Natural killer cell treated with Interleukin-12 subunit alpha and Interleukin-12 subunit beta and Interleukin-15 and Interleukin-18, amount 100 ng/mL, for 72 hours (primary cell): ENCODE measurements around the gene SORBS2. TPM values are rescaled to one million over a fixed set of nuclear protein-coding genes. Genes with fewer than 3 reads are reported as not detected.
"Not testable (repeated sequence)": the region's sequence is repeated elsewhere in the genome, so short reads cannot be mapped to it uniquely, and the experiment has no call there.

Experiments used
- ATAC-seq, 2 donors: fragments of 150-1000 bp; cut with Tn5 transposase in 1 of 2; sonication (Bioruptor Pico), chemical (Tn5 transposase) in 1 of 2; 2 replicates each; pipeline ENCODE4 v1.10.0; 2021
- DNase-seq: peaks from one replicate; pipeline ENCODE4 v3.0.0; 2022; ENCODE audit warnings: low spot score
- H3K27ac Mint-ChIP-seq, 2 donors: 1 replicate in 1 of 2; 2 replicates in 1 of 2; pipeline ENCODE4 v1.8.0; 2022; ENCODE audit warnings: mixed read lengths in 2 of 2, mild to moderate bottlenecking in 1 of 2, moderate library complexity in 1 of 2
- H3K27me3 Mint-ChIP-seq, 2 donors: 1 replicate in 1 of 2; 2 replicates in 1 of 2; pipeline ENCODE4 v1.8.0; 2022; ENCODE audit warnings: mixed read lengths in 2 of 2
- H3K36me3 Mint-ChIP-seq: one replicate; pipeline ENCODE4 v1.8.0; 2022; ENCODE audit warnings: mixed read lengths
- H3K4me1 Mint-ChIP-seq, 2 donors: 1 replicate in 1 of 2; 2 replicates in 1 of 2; pipeline ENCODE4 v1.8.0; 2022; ENCODE audit warnings: low read depth in 2 of 2, mixed read lengths in 2 of 2, mild to moderate bottlenecking in 1 of 2
- H3K4me3 Mint-ChIP-seq: one replicate; pipeline ENCODE4 v1.8.0; 2022; ENCODE audit warnings: mixed read lengths
- H3K9me3 Mint-ChIP-seq: 2 replicates; pipeline ENCODE4 v1.8.0; 2022; ENCODE audit warnings: mixed read lengths
- total RNA-seq, 2 donors: library from RNA; stranded (reverse); gene quantifications; one replicate each; pipeline ENCODE4 v1.2.3, GENCODE V29; 2022

SORBS2 gene
- total RNA-seq, 2 donors from 2014 or later: not detected

DNA sequence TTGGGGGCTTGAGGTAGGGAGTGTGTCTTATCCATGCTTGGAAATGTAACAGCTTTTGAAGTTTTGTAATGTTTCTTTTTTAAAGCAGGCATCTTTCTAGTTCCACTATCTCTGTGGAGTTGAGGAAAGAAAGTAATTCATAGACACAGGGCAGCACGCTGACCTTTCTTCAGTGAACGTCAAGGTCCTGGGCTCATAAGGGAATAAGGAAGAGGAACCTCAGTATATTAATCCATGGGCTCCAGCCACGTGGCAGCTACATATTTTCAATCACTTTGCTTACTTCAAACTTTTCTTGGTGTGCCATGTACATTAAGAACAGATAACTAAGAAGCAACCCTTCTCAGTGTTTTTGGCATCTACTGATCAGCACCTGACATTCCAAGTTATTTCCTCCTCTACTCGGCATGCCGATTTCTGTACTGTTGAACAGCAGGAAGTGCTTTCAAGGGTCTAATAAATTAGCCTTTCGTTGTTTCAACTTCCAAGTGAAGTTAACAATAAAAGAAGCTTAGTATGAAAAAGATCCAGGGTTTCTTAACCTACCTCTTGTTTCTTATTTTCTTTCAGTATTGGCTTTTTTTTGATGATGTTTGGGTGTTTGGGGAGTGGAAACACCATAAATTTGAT lies 88.2 kb downstream of the SORBS2 start:
- no peaks in the 10 kb centered on the region for H3K9me3 Mint-ChIP-seq
- no peak overlapping the region for H3K4me3 Mint-ChIP-seq
- H3K36me3 Mint-ChIP-seq: no peaks in the 10 kb centered on the region
- H3K4me1 Mint-ChIP-seq: no peaks in the 10 kb centered on the region
- H3K27ac Mint-ChIP-seq: no peak overlapping the region
- H3K27me3 Mint-ChIP-seq: peaks cover 14 to 21% of the 10 kb centered on the region in 2 donors
- DNase-seq (no peak), ATAC-seq (no peak)

DNA sequence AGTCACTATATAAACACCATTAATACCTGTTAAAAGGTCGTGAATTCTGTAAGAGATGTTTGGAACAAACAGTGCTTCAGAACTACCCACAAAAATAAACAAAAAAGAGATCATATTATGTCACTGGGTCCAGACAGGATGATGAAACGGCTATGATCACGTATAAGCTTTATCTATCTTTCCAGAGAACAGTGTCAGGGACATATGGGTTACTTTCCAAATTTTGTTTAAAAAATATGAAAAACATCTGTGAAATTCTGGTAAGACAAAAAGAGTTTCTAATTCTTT lies 90.0 kb downstream of the SORBS2 start:
- ATAC-seq: no peak
- Mint-ChIP-seq H3K27me3 (peaks cover 9 to 18% of the 10 kb centered on the region in 2 donors), H3K9me3 (no peaks in the 10 kb centered on the region), H3K27ac (no peak overlapping the region), H3K4me1 (no peaks in the 10 kb centered on the region), H3K36me3 (no peaks in the 10 kb centered on the region), H3K4me3 (no peak overlapping the region)
- no peak for DNase-seq

DNA sequence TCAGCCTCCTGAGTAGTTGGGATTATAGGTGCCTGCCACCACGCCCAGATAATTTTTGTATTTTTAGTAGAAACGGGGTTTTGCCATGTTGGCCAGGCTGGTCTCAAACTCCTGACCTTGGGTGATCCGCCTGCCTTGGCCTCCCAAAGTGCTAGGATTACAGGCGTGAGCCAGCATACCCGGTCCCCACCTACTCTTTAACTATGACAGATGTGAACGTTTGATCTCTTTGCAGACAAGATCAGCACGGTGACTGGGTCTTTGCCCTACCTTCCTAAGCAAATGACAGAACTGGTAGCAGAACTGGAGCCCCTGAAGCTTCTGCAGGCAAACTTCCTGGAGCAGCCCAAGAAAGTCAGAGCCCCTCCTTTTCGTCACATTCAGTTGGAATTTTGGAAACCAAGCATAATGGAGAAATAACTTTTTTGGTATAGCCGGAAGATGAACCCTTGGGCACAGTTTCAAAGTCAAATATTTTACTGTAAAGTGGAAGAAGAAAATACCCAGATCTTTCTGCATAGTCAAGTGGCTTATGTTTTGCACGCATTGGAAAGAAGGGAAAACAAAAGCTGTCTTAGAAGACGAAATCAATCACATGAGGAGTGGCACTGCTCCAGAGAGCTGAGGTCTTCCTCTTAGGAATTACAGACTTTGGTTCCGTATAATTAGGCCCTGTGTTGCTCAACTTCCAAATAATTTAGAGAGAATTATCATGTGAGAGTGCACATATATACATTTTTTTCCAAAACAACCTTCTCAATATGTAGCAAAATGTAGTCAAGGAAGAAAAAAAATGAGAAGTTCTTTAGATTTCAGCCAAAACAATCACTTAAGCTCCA lies 90.6 kb downstream of the SORBS2 start:
- Mint-ChIP-seq H3K4me1 (no peaks in the 10 kb centered on the region), H3K36me3 (no peaks in the 10 kb centered on the region), H3K27me3 (peaks cover 9 to 16% of the 10 kb centered on the region in 2 donors), H3K9me3 (no peaks in the 10 kb centered on the region), H3K27ac (no peak overlapping the region), H3K4me3 (no peak overlapping the region)
- no peak for ATAC-seq
- DNase-seq: no peak

DNA sequence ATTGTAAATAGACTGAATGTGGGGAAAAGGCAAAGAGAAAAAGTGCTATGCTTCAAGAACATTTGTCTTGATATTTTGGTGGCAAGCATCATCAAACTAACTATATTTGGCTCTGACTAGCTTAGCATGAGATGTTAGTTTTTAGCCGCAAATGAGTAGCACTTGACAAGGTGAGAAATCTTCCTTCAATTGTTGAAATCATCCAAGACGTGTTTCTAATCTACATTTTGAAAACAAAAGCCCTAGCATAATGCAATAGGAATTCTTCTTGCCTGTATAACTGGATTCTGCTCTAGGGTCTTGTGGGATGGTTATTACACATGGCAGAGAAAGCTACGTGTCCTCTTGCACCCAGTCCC lies 92.5 kb downstream of the SORBS2 start:
- H3K27me3 Mint-ChIP-seq: peaks cover 2 to 5% of the 10 kb centered on the region in 2 donors
- no peaks in the 10 kb centered on the region for H3K9me3 Mint-ChIP-seq
- H3K4me3 Mint-ChIP-seq: no peak overlapping the region
- no peak overlapping the region for H3K27ac Mint-ChIP-seq
- no peaks in the 10 kb centered on the region for H3K36me3 Mint-ChIP-seq
- DNase-seq (no peak), ATAC-seq (no peak)
- no peaks in the 10 kb centered on the region for H3K4me1 Mint-ChIP-seq

DNA sequence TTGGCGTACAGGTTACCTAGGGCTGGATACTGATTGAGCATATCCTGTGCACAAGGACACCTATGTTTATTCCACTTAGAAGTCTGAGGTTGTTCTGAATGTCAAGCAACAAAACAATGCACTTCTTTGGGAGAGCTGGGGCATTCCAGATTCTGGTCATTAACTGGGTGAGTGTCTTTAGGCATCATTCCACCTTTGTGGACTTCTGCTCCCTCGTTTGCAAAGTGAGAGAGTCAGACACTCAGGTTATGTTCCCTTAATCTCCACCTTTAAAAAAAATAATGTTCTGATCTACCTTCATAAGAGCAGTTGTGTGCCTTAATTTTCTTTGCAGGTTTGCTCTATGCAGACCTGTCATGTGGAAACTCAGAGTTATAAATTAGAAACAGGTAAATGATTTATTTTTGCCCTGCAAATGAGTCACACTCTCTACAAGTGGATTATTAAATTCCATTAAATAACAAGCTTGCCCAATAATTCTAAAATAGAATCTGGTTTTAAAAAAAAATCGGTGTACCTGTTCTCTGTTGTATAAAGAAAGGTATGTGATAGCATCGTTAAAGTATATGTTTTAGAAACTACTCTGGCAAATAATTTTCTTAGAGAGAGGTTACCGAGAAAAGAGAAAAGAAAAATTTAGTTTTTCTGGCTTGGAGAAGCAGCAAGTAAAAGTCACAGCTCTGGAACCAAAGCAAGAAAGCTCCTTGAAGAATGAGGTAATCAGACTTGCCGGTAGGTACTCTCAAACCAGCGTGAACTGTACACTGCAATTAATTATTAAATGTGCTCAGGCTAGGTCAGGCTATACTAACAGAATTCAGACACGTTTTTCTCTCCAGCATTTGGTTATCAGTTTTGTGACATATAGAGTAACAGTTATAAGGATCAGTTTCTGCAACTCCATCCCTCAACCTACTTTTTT lies 93.2 kb downstream of the SORBS2 start:
- no peaks in the 10 kb centered on the region for H3K36me3 Mint-ChIP-seq
- no peaks in the 10 kb centered on the region for H3K9me3 Mint-ChIP-seq
- no peak overlapping the region for H3K4me3 Mint-ChIP-seq
- DNase-seq (no peak), ATAC-seq (no peak)
- H3K4me1 Mint-ChIP-seq: no peaks in the 10 kb centered on the region
- no peak overlapping the region for H3K27ac Mint-ChIP-seq
- peaks cover 6 to 7% of the 10 kb centered on the region in 2 donors for H3K27me3 Mint-ChIP-seq

DNA sequence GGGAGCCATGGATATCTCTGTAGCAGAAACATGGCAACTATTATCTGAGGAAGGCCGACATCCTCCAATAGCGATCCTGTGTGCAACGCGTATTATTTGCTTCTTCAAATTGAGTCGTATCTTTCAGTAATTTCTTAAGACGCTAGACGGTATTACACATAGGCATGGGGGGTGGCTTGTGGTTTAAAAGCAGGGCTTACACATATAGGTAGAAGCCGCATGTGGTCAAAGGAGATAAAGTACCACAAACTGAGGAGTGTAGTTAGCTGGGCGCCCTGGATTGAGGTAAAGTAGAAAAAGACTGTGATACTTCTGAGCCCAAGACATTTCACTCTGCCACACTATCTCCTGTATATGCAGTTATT lies 94.6 kb downstream of the SORBS2 start:
- Mint-ChIP-seq H3K27ac (no peak overlapping the region), H3K36me3 (no peaks in the 10 kb centered on the region), H3K9me3 (no peaks in the 10 kb centered on the region), H3K4me1 (no peaks in the 10 kb centered on the region), H3K27me3 (peaks cover 12 to 14% of the 10 kb centered on the region in 2 donors), H3K4me3 (no peak overlapping the region)
- no peak for ATAC-seq
- no peak for DNase-seq

DNA sequence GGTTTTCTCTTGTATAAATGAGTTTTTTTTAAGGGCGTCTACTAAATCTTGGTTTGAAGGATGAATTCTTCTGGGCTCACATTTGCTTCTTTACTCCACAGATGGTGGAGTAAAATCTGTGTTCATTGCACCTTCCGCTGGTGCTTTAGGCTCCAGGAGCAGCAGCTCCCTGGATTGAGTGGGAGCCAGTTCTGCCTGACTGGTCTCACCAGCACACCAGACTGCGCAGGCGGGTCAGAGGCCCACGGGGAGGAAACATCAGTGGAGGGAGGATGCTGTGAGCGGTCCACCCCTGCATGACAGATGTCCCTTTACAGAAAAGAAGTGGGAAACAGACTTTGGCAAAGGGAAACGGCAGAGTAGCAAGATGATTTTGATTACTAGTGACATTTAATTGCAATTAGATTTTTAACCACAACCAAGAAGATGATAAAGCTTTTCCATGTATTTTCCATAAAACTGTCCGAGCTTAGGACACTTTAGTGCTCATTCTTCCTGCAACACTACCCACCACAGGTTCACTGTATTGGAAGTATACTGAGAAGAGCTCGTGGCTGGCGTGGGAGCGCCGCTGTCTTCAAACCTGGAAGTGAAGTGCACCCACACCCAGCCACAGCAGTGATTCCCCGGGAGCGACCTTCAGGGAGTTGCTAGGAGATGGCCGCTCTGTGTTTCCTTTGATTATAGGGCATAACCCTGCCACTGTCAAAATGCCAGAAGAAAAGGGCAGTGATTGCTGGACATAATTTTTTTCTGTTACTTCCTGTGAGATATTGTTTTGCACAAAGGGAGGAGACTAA lies 95.2 kb downstream of the SORBS2 start:
- Mint-ChIP-seq H3K4me3 (no peak overlapping the region), H3K27me3 (peaks cover 14 to 16% of the 10 kb centered on the region in 2 donors), H3K27ac (no peak overlapping the region), H3K36me3 (no peaks in the 10 kb centered on the region), H3K4me1 (no peaks in the 10 kb centered on the region), H3K9me3 (no peaks in the 10 kb centered on the region)
- no peak for DNase-seq
- no peak for ATAC-seq

DNA sequence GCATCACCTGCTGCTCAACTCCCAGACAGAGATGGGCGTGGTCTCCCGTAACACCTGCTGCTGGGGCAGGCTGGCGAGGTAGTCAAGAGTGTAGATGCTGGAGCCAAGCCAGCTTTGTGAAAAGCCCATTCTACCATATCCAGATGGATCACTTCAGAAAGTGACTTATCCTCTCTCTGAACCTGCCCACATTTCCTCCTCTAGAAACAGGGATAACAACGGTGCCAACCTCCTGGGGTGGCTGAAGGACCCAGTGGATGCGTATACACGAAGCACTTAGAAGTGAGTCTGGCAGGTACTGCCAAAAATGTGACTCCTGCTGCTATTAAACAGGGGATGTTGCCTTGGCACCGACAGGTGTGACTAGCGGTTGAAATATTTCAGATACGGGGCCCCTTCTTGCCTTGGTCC lies 95.8 kb downstream of the SORBS2 start:
- Mint-ChIP-seq H3K27ac (no peak overlapping the region), H3K4me1 (no peaks in the 10 kb centered on the region), H3K36me3 (no peaks in the 10 kb centered on the region), H3K27me3 (peaks cover 15 to 23% of the 10 kb centered on the region in 2 donors), H3K9me3 (no peaks in the 10 kb centered on the region), H3K4me3 (no peak overlapping the region)
- ATAC-seq (no peak), DNase-seq (no peak)

DNA sequence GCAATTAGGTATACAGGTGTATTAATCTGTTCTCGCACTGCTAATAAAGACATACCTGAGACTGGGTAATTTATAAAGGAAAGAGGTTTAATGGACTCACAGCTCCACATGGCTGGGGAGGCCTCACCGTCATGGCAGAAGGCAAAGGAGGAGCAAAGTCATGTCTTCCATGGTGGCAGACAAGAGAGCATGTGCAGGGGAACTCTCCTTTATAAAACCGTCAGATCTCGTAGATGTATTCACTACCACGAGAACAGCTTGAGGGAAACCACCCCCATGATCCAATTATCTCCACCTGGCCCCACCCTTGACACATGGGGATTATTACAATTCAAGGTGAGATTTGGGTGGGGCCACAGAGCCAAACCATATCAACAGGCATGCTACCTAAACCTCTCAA lies 97.5 kb downstream of the SORBS2 start:
- not testable (repeated sequence) for ATAC-seq, H3K9me3 Mint-ChIP-seq, H3K27ac Mint-ChIP-seq, H3K36me3 Mint-ChIP-seq, H3K4me3 Mint-ChIP-seq, H3K4me1 Mint-ChIP-seq, DNase-seq
- peaks cover 20 to 24% of the 10 kb centered on the region in 2 donors for H3K27me3 Mint-ChIP-seq

DNA sequence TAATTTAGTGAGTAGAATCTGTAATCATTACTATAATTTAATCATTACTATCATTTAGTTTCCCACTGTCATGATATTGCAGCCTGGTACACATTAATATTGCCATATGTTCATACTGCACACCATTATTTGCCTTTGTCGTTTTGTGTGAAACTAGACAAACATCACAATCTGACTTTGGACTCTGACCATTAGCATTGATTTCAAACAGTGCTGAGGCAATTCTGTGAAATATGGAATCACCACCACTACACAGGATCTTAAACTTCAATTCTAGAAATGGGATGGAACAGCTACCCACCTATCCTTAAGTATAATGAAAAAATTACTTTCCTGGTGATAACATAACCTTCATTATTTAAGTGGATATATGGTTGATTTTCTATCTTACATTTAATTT lies 98.3 kb downstream of the SORBS2 start:
- H3K27ac Mint-ChIP-seq: no peak overlapping the region
- H3K4me1 Mint-ChIP-seq: no peaks in the 10 kb centered on the region
- ATAC-seq: no peak
- no peak overlapping the region for H3K4me3 Mint-ChIP-seq
- no peaks in the 10 kb centered on the region for H3K36me3 Mint-ChIP-seq
- peaks cover 21 to 24% of the 10 kb centered on the region in 2 donors for H3K27me3 Mint-ChIP-seq
- no peak for DNase-seq
- H3K9me3 Mint-ChIP-seq: no peaks in the 10 kb centered on the region

DNA sequence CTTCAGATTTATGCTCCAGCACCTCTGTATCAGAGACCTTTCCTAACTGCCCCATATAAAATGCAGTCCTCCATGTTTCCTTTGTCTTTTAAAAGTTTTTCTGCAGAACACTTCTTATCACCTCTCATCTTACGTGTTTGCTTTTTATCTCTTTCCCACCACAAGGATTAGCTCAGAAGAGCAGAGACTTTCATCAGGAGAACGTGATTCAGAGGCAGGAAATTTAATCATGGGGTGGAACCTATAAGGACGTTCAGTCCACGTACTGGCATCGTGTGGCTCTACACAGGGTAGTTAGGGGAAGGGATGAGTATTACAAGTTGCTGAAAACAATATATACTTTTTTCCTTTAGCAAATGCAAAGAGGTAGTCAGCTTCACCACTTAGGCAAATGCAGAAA lies 98.7 kb downstream of the SORBS2 start:
- Mint-ChIP-seq H3K4me3 (no peak overlapping the region), H3K9me3 (no peaks in the 10 kb centered on the region), H3K36me3 (no peaks in the 10 kb centered on the region), H3K27me3 (peaks cover 21 to 24% of the 10 kb centered on the region in 2 donors), H3K27ac (no peak overlapping the region), H3K4me1 (no peaks in the 10 kb centered on the region)
- DNase-seq (no peak), ATAC-seq (no peak)

DNA sequence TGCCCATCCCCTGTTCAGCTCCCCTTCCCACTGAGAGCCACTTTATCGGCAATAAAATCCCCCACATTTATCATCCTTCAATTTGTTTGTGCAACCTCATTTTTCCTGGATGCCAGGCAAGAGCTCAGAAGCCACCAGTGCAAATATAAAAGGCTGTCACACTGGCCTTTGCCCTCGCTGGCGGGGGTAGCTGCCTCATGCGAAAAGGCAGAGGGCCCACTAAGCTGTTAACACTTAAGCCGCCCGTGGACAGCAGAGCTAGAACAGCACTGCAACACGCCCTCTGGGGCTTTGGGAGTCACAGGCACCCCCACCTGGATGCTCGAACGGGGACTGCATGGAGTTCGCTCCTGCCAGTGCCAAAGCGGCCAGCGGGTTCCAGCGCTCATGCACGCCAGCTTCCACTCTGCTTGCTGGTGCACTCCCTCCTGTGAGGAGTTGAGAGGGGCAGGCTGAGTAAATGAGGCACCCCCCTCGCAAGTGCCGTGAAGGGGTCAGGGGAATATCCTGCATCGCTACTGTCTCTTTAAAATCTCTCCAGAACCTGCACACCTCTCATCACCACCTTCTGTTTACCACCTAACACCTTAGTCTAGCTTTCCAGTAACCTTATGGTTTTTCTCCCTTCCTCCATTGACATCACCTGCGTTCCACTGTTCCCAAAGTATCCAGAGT lies 99.5 kb downstream of the SORBS2 start:
- no peak for DNase-seq
- no peak for ATAC-seq
- H3K27ac Mint-ChIP-seq: no peak overlapping the region
- H3K27me3 Mint-ChIP-seq: peaks cover 21 to 24% of the 10 kb centered on the region in 2 donors
- no peaks in the 10 kb centered on the region for H3K36me3 Mint-ChIP-seq
- no peak overlapping the region for H3K4me3 Mint-ChIP-seq
- no peaks in the 10 kb centered on the region for H3K9me3 Mint-ChIP-seq
- H3K4me1 Mint-ChIP-seq: no peaks in the 10 kb centered on the region

DNA sequence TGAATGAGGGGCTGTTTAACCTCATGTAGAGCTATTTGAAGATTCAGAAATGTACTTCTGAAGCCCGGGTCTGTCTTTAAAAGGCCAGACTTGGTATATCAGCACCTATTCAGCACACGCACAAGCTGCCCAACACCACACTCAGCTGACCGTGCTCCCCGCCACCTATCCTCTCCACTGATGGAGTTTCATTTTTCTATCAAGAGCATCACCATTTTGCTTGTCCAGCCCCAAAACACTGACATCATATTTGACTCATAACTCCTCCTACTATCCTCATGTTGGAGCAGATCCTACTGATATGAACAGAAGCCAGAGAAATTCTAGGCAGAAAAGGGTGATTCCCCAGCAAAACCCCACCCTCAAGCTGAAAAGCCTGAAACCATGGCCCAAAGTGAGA lies 100.3 kb downstream of the SORBS2 start:
- no peak overlapping the region for H3K4me3 Mint-ChIP-seq
- DNase-seq (no peak), ATAC-seq (no peak)
- no peaks in the 10 kb centered on the region for H3K4me1 Mint-ChIP-seq
- H3K27ac Mint-ChIP-seq: no peak overlapping the region
- peaks cover 21 to 24% of the 10 kb centered on the region in 2 donors for H3K27me3 Mint-ChIP-seq
- H3K9me3 Mint-ChIP-seq: no peaks in the 10 kb centered on the region
- H3K36me3 Mint-ChIP-seq: no peaks in the 10 kb centered on the region
